C4-2B (cell line): ENCODE measurements around the gene AASDH.

Experiments used
- H3K27ac ChIP-seq: fragments of 450-650 bp; 2 replicates; pipeline ENCODE4 v1.5.1; 2017
- ZFX ChIP-seq: fragments of 450-650 bp; IDR thresholded peaks from 2 replicates; pipeline ENCODE4 v1.6.1; 2017
- TF ChIP-seq, protein P1 (sequence below): fragments of 450-650 bp; conservative IDR thresholded peaks from 2 replicates; pipeline ENCODE4 v1.5.1; 2017; ENCODE audit warnings: mild to moderate bottlenecking

Gene AASDH

DNA sequence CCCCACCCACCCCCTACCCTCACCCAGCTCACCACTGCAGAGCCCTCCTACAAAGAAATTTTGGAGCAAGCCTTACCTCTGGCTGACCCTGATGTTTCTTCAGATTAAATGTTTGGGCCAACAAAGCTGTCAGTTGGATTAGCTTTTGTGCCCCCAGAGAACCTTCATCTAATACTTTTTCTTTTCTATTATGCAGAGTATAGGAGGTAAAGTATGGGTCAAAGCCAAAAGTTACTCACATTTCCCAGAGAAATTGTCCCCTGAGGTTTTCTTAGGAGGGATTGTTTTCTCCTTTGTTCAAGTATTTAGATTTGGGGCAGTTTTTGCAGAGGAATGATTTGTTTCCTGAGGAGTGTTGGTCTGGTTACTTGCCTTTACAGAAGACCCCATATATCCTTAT, 69.5 kb downstream of the AASDH start:
- H3K27ac ChIP-seq = no peak overlapping the region
- TF ChIP-seq, protein P1, sequence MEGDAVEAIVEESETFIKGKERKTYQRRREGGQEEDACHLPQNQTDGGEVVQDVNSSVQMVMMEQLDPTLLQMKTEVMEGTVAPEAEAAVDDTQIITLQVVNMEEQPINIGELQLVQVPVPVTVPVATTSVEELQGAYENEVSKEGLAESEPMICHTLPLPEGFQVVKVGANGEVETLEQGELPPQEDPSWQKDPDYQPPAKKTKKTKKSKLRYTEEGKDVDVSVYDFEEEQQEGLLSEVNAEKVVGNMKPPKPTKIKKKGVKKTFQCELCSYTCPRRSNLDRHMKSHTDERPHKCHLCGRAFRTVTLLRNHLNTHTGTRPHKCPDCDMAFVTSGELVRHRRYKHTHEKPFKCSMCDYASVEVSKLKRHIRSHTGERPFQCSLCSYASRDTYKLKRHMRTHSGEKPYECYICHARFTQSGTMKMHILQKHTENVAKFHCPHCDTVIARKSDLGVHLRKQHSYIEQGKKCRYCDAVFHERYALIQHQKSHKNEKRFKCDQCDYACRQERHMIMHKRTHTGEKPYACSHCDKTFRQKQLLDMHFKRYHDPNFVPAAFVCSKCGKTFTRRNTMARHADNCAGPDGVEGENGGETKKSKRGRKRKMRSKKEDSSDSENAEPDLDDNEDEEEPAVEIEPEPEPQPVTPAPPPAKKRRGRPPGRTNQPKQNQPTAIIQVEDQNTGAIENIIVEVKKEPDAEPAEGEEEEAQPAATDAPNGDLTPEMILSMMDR = no peak
- no peak for TF ChIP-seq ZFX

DNA sequence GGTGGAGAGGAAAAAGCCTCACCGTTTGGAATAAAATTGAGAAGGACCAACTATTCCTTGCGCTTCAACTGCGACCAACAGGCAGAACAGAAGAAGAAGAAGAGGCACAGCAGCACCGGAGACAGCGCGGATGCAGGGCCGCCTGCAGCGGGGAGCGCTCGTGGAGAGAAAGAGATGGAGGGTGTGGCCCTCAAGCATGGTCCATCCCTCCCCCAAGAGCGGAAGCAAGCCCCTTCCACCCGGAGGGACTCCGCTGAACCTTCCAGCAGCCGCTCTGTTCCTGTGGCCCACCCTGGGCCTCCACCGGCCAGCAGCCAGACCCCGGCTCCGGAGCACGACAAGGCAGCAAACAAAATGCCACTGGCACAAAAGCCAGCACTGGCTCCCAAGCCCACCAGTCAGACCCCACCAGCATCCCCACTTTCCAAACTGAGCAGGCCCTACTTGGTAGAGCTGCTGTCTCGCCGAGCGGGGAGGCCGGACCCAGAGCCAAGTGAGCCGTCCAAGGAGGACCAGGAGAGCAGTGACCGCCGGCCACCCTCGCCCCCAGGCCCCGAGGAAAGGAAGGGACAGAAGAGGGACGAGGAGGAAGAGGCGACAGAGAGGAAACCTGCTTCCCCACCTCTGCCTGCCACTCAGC, 71.2 kb downstream of the AASDH start:
- TF ChIP-seq, protein P1 = no peak
- TF ChIP-seq ZFX = no peak
- no peak overlapping the region for H3K27ac ChIP-seq

DNA sequence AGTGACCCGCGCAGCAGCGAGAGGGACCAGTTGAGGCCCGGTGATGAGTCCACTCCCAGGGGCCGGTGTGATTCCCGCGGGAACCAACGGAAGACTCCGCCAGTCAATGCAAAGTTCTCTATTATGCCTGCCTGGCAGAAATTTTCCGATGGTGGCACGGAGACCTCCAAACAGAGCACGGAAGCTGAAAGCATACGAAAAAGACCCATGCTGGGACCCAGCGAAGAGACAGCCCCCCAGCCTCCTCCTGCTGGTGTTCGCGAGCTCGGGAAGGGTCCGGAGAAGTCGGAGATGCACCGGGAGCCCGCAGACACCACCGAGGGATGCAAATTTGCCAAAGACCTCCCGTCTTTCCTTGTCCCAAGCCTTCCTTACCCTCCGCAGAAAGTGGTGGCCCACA, 71.7 kb downstream of the AASDH start:
- TF ChIP-seq, protein P1 = no peak
- no peak for TF ChIP-seq ZFX

DNA sequence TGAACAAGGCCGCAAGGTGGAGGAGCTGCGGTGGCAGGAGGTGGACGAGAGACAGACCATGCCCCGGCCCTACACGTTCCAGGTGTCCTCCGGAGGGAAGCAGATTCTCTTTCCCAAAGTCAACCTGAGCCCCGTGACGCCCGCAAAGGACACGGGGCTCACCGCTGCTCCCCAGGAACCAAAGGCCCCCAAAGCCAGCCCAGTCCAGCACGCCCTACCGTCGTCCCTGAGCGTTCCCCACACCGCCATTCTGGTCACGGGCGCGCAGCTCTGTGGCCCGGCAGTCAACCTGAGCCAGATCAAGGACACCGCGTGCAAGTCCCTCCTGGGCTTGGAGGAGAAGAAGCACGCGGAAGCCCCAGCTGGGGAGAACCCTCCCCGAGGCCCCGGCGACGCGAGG, 72.2 kb downstream of the AASDH start:
- TF ChIP-seq, protein P1 = no peak
- no peak for TF ChIP-seq ZFX
- H3K27ac ChIP-seq = no peak overlapping the region

More for the DNA sequence above, 71.7 kb downstream of the AASDH start:
- no peak overlapping the region for H3K27ac ChIP-seq

DNA sequence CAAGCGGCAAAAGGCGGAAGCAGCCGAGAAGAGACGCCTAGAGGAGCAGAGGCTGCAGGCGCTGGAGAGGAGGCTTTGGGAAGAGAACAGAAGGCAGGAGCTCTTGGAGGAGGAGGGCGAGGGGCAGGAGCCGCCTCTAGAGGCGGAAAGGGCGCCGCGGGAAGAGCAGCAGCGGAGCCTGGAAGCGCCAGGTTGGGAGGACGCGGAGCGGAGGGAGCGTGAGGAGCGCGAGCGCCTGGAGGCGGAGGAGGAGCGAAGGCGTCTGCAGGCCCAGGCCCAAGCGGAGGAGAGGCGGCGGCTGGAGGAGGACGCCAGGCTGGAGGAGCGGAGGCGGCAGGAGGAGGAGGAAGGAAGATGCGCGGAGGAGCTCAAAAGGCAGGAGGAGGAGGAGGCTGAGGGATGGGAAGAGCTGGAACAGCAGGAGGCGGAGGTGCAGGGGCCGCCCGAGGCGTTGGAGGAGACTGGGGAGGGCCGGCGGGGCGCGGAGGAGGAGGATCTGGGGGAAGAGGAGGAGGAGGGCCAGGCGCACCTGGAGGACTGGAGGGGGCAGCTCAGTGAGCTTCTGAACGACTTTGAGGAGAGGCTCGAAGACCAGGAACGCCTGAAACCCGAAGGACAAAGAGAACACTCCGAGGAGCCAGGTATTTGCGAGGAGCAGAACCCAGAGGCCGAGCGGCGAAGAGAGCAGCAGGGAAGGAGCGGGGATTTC, 72.9 kb downstream of the AASDH start:
- no peak overlapping the region for H3K27ac ChIP-seq
- TF ChIP-seq, protein P1 = no peak
- TF ChIP-seq ZFX = no peak

DNA sequence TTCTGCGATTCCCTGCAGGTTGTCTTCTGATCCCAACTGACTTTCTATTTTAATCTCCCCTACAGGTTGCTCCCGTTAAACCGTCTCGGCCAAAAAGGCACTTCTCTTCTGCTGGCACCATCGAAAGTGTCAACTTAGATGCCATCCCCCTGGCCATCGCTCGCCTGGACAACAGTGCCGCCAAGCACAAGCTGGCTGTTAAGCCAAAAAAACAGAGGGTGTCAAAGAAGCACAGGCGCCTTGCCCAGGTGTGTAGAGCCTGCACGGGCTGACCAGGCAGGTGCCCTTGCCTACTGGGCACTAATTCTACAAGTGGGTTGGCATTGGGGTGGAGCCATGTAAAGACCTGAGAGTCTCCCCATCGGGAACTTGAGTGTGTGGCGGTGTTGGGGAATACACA, 74.2 kb downstream of the AASDH start:
- TF ChIP-seq, protein P1 = no peak
- no peak for TF ChIP-seq ZFX
- no peak overlapping the region for H3K27ac ChIP-seq

DNA sequence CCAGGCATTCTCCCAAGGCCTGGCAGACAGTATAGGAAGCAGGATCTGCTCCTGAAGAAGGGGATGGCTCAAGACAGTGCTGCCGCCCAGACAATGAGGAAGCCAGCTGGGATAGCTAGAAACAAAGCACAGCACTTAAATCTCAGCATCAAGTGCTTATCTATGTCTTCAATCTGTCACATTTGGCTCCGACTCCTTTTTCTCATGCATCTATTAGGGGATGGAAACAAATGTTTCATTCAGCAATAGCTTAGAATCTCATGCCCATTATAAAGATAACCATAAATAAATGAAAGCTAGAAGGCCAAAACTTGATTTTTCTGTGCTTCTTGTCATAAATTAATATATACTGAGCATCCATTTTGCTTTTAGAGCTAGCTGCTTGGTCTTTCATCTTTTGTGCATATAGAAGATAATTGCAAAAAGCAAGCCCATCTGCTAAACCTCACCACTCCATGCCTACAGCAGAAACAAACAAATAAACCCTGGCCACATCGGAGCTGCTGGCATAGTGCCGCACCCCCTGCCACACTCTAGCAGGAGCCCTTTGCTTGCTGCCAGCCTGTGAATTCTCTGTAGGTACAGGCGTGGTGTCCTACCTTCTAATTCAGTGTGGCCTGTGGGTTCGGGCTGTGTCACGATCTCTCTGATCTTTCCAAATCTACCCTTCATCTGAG, 75.9 kb downstream of the AASDH start:
- no peak overlapping the region for H3K27ac ChIP-seq
- no peak for TF ChIP-seq ZFX
- TF ChIP-seq, protein P1 = no peak
